Natural killer cell (primary cell): ENCODE measurements around the gene PIK3R1. TPM values are rescaled to one million over a fixed set of nuclear protein-coding genes. Genes with fewer than 3 reads are reported as not detected.

ENCODE experiments used
- ATAC-seq, 3 donors: fragments of 150-1000 bp in 2 of 3; fragments of 200-7000 bp in 1 of 3; cut with Tn5 transposase; 1 replicate in 1 of 3; 2 replicates in 2 of 3; pipeline ENCODE4 v1.10.0; 2021; ENCODE audit warnings: mild to moderate bottlenecking in 2 of 3, moderate library complexity in 2 of 3
- DNase-seq, 2 donors: peaks; one replicate each; pipeline versions ENCODE4 v3.0.0 to v3.0.0-alpha.2; 2013 to 2021; ENCODE audit warnings: mixed read lengths in 1 of 2
- H3K27ac ChIP-seq: one replicate; pipeline ENCODE4 v1.5.1; 2013; ENCODE audit warnings: mild to moderate bottlenecking, low read length
- H3K27me3 ChIP-seq: one replicate; pipeline ENCODE4 v1.6.1; 2013; ENCODE audit warnings: low read length; ENCODE audit not compliant: control insufficient read depth, insufficient read depth
- H3K36me3 ChIP-seq: one replicate; pipeline ENCODE4 v1.6.1; 2013; ENCODE audit warnings: low read length; ENCODE audit not compliant: control insufficient read depth, insufficient read depth
- H3K4me1 ChIP-seq: one replicate; pipeline ENCODE4 v1.6.1; 2013; ENCODE audit warnings: low read length; ENCODE audit not compliant: control insufficient read depth, insufficient read depth
- H3K4me3 ChIP-seq: one replicate; pipeline ENCODE4 v1.5.1; 2013; ENCODE audit warnings: low read length
- H3K9me3 ChIP-seq: one replicate; pipeline ENCODE4 v1.6.1; 2013; ENCODE audit warnings: low read length; ENCODE audit not compliant: control insufficient read depth, insufficient read depth
- H3K27ac Mint-ChIP-seq, 2 donors: one replicate each; pipeline ENCODE4 v1.8.0; 2022; ENCODE audit warnings: mild to moderate bottlenecking in 2 of 2, mixed read lengths in 2 of 2, moderate library complexity in 1 of 2
- H3K27me3 Mint-ChIP-seq, 2 donors: one replicate each; pipeline ENCODE4 v1.8.0; 2022; ENCODE audit warnings: low read depth in 2 of 2, mixed read lengths in 2 of 2
- H3K36me3 Mint-ChIP-seq: one replicate; pipeline ENCODE4 v1.8.0; 2022; ENCODE audit warnings: mixed read lengths
- H3K4me1 Mint-ChIP-seq, 2 donors: one replicate each; pipeline ENCODE4 v1.8.0; 2022; ENCODE audit warnings: mixed read lengths in 2 of 2
- H3K4me3 Mint-ChIP-seq: one replicate; pipeline ENCODE4 v1.8.0; 2022; ENCODE audit warnings: mild to moderate bottlenecking, moderate library complexity, mixed read lengths
- H3K9me3 Mint-ChIP-seq, 2 donors: one replicate each; pipeline ENCODE4 v1.8.0; 2022; ENCODE audit warnings: mixed read lengths in 2 of 2
- CTCF ChIP-seq: fragments of 200-600 bp; IDR thresholded peaks from one replicate; pipeline ENCODE4 v1.8.0; 2022; ENCODE audit warnings: antibody characterized with exemption
- WGBS: methylation state at CpG from one replicate; pipeline ENCODE4 v1.1.7; 2013; ENCODE audit warnings: missing lambda C conversion rate; ENCODE audit not compliant: insufficient coverage; 5-methylcytosine and 5-hydroxymethylcytosine counted together
- intact Hi-C: fragments of 100-400 bp; cut with micrococcal nuclease; formaldehyde crosslinking; loops from one replicate; pipeline ENCODE4 v1.14.2; 2022
- total RNA-seq, 4 donors: library from RNA; stranded (reverse); fragments of 120-200 nt in 1 of 4; gene quantifications; one replicate each; pipeline versions ENCODE4 v1.2.3 to v1.2.4, GENCODE V29; 2013 to 2022

The PIK3R1 gene
- total RNA-seq, 3 donors from 2014 or later (not counting 1 experiment from before 2014, with no cell fraction given) = 307 to 365 (median 313) TPM

GRCh38 chr5:68223904-68224303 lies 8.3 kb downstream of the PIK3R1 start:
- no peaks in the 10 kb centered on the region for H3K27me3 Mint-ChIP-seq
- no peak overlapping the region for H3K4me3 Mint-ChIP-seq
- intact Hi-C loops = no loop called here

DNA sequence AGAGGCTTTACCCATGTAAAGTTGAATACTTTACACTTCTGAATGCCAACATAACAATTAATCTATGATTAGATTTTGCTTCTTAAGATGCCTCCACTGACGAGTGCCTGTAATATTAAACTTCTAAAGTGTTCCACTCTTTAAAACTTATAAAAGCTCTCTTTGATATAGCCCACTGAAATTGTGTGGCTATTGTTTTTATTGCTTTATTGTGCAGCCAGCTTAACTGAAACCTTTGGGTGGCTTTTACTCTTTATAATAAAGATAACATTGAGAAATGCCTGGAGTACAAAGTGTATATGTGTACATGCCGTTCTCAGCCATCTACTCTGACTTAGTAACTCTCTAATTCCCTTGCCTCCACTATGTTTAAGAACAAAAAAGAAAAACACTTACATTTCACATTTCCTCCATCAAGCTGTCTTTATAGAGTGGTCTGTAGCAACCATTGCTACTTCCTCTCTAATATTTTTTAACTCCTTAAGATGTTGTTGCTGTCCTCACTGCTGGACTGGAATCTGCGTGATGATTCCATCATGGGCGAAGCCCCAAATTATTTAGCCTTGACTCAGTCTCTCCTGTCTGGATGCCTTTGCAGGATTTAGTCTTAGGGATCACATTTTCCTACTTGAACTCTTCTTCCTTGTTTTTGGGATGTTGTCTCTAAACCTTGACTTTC lies 9.1 kb downstream of the PIK3R1 start:
- Histone ChIP-seq H3K9me3 (peaks cover 4% of the 10 kb centered on the region), H3K36me3 (peaks cover 23% of the 10 kb centered on the region), H3K4me3 (no peak overlapping the region), H3K27ac (no peak overlapping the region), H3K27me3 (no peaks in the 10 kb centered on the region), H3K4me1 (peaks cover 34% of the 10 kb centered on the region)
- H3K36me3 Mint-ChIP-seq = peaks cover 6% of the 10 kb centered on the region
- peak overlapping the region; percentile 88 to 91 for H3K27ac Mint-ChIP-seq
- ATAC-seq (no peak), DNase-seq (no peak)
- intact Hi-C loops = no loop called here
- no peaks in the 10 kb centered on the region for H3K9me3 Mint-ChIP-seq
- peak overlapping the region; percentile 76 for H3K4me3 Mint-ChIP-seq
- TF ChIP-seq CTCF = no peak
- H3K27me3 Mint-ChIP-seq = no peaks in the 10 kb centered on the region
- 70% methylated on average over 4 of the region's 4 CpGs for WGBS
- H3K4me1 Mint-ChIP-seq = peaks cover 91% of the 10 kb centered on the region in 2 donors

More at GRCh38 chr5:68223904-68224303, 8.3 kb downstream of the PIK3R1 start:
- H3K4me3 ChIP-seq = no peak overlapping the region
- ATAC-seq (no peak), DNase-seq (no peak)
- no peak for TF ChIP-seq CTCF
- peaks cover 4% of the 10 kb centered on the region for H3K9me3 ChIP-seq
- H3K27me3 ChIP-seq = no peaks in the 10 kb centered on the region
- H3K9me3 Mint-ChIP-seq = no peaks in the 10 kb centered on the region
- H3K27ac Mint-ChIP-seq = peak overlapping the region; percentile 88 to 91
- H3K36me3 Mint-ChIP-seq = peaks cover 6% of the 10 kb centered on the region
- peaks cover 23% of the 10 kb centered on the region for H3K36me3 ChIP-seq
- no peak overlapping the region for H3K27ac ChIP-seq
- H3K4me1 ChIP-seq = peaks cover 35% of the 10 kb centered on the region
- peaks cover 91% of the 10 kb centered on the region in 2 donors for H3K4me1 Mint-ChIP-seq

GRCh38 chr5:68225188-68225910 lies 9.8 kb downstream of the PIK3R1 start:
- peaks cover 6% of the 10 kb centered on the region for H3K36me3 Mint-ChIP-seq
- H3K27me3 Mint-ChIP-seq = no peaks in the 10 kb centered on the region
- Histone ChIP-seq H3K27me3 (no peaks in the 10 kb centered on the region), H3K4me1 (peaks cover 36% of the 10 kb centered on the region), H3K27ac (no peak overlapping the region), H3K9me3 (peaks cover 4% of the 10 kb centered on the region), H3K36me3 (peaks cover 27% of the 10 kb centered on the region), H3K4me3 (no peak overlapping the region)
- H3K4me1 Mint-ChIP-seq = peaks cover 91% of the 10 kb centered on the region in 2 donors
- intact Hi-C loops = no loop called here
- no peak for ATAC-seq
- no peaks in the 10 kb centered on the region for H3K9me3 Mint-ChIP-seq
- whole genome bisulfite sequencing = 84% methylated on average over 12 of the region's 12 CpGs
- no peak for TF ChIP-seq CTCF
- no peak for DNase-seq
- H3K27ac Mint-ChIP-seq = peak overlapping the region; percentile 88 to 91
- peak overlapping the region; percentile 76 for H3K4me3 Mint-ChIP-seq
